HG02870 (cell line): ENCODE results near the gene OR2AP1.
"Not testable (repeated sequence)": the region's sequence is repeated elsewhere in the genome, so short reads cannot be mapped to it uniquely, and the experiment has no call there.

Experiments used
- ATAC-seq: cut with Tn5 transposase; IDR thresholded peaks from one replicate; pipeline ENCODE4 v1.9.1; 2021; ENCODE audit warnings: mild to moderate bottlenecking, moderate library complexity; ENCODE audit not compliant: unreplicated experiment

The OR2AP1 gene

GRCh38 chr12:55572168-55572567, at the start of gene OR2AP1:
Gene OR2AP1, plus strand, starts transcription at chr12:55572468. Its CDS starts 1,947 bp downstream, at chr12:55574415.
- ATAC-seq: no peak

GRCh38 chr12:55548235-55548634, 24.0 kb upstream of the OR2AP1 start:
- ATAC-seq: not testable (repeated sequence)

DNA sequence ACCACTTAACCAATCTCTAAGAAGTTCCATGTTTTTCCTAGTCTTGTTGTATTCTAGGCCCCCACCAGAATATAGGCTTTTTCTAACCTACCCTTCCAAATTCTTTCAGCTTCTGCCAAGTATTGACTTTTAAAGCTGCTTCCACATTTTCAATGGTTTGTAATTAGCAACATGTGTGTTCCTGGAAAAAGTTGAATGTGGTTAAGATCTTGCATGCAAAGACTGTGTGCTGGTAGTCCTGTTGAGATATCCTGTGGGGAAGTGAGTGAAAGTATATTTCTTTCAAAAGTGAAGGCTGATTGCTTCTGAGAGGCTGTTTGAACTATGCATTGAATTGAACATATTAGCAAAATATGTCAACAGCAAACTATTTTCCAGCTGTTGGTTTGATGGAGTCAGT, 23.5 kb upstream of the OR2AP1 start:
- ATAC-seq: no peak

DNA sequence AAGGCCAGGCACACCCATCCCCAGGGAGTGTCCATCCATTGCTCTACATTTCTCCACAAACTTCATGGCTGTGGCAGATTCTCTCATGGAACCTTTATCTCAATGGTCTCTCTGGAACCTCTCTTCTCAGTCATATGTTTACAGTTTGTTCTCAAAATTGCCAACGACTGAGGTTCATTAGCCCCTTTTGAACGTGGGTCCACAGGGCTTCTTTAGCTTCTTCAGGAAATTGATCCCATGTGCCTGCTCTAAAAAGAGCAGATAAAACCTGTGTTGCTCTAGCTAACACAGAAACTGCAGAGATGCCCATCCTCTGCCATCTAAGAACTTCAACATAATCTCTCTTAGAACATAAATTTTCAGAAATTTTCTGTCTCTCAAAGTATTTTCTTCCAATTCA, 23.0 kb upstream of the OR2AP1 start, which contains the start of gene OR6C4:
Gene OR6C4 (plus strand): TSS at position 301 of the 400 bp plus-strand sequence. CDS start 1,625 bp downstream, outside the sequence.
- no peak for ATAC-seq

DNA sequence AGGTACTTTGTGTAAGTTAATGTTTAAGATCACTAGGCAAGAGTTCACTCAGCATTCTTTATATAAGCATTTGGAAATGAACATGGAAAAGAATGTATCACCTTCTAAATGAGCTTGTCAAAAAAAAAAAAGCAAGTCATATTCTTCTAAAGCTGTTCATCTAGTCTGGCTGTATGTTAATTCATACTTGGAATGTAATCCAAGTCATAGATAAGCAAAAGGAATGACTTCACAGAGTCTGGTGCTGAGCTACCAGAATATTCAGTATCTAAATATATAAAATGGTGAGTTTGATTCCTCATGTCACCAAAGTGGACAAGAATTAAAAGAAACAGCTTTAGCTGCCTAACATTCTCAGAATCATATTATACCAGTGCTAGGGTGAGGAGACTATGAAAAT, 18.0 kb upstream of the OR2AP1 start:
- no peak for ATAC-seq

DNA sequence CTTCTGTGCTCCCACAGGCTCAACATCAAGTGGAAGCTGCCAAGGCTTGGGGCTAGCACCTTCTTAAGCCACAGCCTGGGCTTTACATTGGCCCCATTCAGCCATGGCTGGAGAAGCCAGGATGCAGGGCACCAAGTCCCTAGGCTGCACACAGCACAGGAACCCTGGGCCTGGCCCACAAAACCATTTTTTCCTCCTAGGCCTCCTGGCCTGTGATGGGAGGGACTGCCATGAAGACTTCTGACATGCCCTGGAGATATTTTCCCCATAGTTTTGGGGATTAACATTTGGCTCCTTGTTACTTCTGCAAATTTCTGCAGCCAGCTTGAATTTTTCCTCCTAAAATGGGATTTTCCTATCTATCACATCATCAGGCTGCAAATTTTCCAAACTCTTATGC, 2.2 kb upstream of the OR2AP1 start:
- ATAC-seq: not testable (repeated sequence)

DNA sequence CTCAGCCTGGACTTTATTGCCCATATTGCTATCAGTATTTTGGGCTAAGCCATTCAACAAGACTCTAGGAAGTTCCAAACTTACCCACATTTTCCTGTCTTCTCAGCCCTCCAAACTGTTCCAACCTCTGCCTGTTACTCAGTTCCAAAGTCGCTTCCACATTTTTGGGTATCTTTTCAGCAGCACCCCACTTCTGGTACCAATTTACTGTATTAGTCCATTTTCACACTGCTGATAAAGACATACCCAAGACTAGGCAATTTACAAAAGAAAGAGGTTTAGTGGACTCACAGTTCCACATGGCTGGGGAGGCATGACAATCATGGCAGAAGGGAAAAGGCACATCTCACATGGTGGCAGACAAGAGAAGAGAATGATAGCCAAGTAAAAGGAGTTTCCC, 1.6 kb upstream of the OR2AP1 start:
- ATAC-seq: not testable (repeated sequence)

DNA sequence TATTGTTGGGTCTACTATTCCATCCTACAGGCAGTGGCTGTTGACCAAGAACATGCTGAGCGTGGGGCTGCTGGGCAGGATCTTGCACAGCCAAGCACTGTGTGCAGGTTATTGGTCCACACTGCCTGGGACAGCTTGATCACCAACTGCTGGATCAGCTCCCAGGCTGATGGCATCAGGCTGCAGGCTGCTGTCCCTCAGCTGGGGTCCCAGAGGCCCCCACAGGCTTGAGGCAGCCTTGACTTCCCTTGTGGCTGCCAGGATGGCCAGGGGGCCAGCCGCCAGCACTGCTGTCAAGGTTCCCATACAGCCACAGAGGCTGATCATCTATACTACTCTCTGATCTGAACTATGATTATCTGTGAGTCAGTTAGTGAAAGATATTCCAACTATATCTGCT, 9.8 kb downstream of the OR2AP1 start:
- ATAC-seq: no peak

- no peak for ATAC-seq
Observed at GRCh38 chr12:55585817-55586216, 13.5 kb downstream of the OR2AP1 start.

GRCh38 chr12:55590152-55590551, 17.9 kb downstream of the OR2AP1 start:
- not testable (repeated sequence) for ATAC-seq

GRCh38 chr12:55607821-55608594, 35.7 kb downstream of the OR2AP1 start:
- no peak for ATAC-seq

DNA sequence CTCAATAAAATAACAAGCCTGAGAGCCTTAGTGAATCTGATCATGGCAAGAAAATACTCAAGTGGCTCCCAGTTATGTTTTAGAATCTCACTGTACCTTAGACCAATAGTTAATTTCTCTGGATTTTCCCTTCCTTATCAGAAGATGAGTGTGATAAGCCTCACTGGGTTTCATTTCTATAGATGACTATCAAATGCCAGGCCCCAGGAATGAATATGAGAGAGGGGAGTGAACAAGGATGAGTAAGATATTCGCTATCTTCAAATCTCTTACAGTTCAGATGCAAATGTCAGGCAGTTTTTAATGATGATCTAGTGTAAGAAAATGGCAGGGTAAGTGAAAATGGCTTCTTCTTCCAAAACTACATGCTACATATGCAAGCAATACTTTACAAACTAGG, 38.3 kb downstream of the OR2AP1 start:
- ATAC-seq: no peak

DNA sequence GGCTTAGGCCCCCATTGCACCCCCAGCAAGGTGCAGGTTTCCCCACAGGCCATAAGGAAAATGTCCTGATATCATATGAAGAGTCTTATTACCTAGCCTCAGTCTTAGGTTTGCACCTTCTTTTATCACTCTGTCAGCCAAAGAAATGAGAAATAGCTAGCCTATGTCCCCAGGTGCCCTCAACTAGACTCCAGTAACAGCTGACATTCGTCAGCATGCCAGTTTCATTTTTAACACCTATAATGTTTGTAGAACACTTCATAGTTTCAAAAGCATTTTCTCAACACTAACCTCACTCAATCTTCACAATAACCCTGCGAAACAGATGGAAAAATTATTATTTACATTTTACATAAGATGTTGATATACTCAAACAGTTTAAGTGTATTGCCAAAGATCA, 40.4 kb downstream of the OR2AP1 start:
- ATAC-seq: no peak

DNA sequence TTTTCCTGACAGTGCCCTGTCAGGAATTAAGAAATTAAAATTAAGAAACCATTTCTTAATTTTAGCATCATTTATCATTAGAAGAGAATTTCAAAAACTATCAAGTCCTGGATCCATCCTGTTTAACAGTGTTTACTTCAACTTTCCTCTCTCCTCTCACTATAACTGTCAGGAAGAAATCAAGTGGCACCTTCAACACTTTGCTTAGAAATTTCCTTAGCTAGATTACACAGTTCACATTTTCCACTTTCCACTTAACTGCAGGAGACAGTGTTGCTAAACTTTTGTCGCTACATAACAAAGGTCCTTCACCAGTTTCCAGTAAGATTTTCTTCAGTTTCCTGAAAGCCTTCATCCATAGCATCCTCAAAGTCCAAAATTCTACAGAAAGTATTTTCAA, 42.5 kb downstream of the OR2AP1 start:
- no peak for ATAC-seq

DNA sequence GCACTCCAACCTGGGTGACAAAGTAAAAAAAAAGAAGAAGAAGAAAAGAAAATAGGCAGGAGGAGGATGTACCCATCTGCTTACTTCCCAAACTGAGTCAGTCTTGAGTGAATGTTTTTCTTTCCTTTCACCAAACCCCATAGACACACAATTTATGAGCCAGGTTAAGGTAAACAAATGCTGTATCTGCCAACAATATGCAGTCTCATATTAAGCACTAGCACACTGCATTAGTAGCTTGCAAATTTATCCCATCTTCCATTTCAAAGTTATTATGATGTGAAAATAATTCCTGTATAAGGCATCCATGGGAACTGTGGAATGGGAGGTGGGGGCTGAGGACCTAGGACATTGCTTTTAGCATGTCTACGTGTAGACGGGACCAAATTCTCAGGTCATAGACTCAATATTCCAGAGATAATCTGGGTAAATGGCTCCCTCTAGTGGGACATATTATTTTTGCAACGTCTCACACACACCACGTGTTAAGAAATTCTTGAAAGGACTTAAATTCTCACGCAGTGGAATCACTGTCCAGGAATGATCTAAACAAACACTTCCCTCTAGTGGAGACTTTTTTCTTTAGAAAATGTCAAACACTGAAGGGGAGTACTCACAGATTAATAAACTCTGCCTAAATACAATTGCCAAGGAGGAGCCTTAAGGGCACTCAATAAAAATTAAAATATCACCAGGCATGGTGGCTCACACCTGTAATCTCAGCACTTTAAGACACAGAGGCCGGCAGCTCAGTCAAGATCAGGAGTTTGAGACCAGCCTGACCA, 47.3 kb downstream of the OR2AP1 start:
- peak; percentile 83 for ATAC-seq

GRCh38 chr12:55624056-55624455, 51.8 kb downstream of the OR2AP1 start:
- ATAC-seq: peak; percentile 62
